Right ventricle myocardium superior (tissue), 1 donor: Measurements from ENCODE around the gene IFT52. TPM values are rescaled to one million over a fixed set of nuclear protein-coding genes. Genes with fewer than 3 reads are reported as not detected.
"Not testable (repeated sequence)": the region's sequence is repeated elsewhere in the genome, so short reads cannot be mapped to it uniquely, and the experiment has no call there.

Experiments used
- ATAC-seq: fragments of 200-7000 bp; cut with Tn5 transposase; one replicate; pipeline ENCODE4 v1.9.1; 2020; ENCODE audit warnings: mild to moderate bottlenecking; ENCODE audit not compliant: poor library complexity
- DNase-seq: peaks from one replicate; pipeline ENCODE4 v3.0.0-alpha.2; 2020
- intact Hi-C: fragments of 100-400 bp; cut with DNase I; formaldehyde crosslinking; loops from one replicate; pipeline ENCODE4 v1.11.2; 2022
- total RNA-seq: library from RNA; stranded (reverse); fragmentation: NEBNext Ultra II Directional; extraction: Animal tissue kit (Norgen Biotek cat#: 25700); gene quantifications from one replicate; pipeline ENCODE4 v1.2.1, GENCODE V29; 2021
- donor health status: DM: no; HTN: yes; CAD: no; lungs with severe emphysema.

The IFT52 gene
- total RNA-seq, 1 donor from 2014 or later = 5.5 TPM

DNA sequence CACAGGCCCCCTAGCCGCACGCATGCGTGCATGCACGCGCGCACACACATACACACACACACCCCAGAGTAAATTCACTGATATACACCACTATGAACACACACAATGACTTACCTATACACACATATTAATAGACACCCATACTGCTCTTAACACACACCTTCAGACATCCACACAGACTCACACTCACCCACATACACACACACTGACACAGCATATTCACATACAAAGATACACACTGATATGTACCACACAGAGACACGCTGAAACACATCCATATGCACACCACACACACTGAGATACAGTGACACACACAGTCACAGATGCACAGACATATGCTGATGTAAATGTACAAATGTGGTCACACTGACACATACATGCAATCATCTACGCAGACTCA is 26.3 kb upstream of the IFT52 start:
- DNase-seq (no peak), ATAC-seq (no peak)
- intact Hi-C loops = no loop called here

DNA sequence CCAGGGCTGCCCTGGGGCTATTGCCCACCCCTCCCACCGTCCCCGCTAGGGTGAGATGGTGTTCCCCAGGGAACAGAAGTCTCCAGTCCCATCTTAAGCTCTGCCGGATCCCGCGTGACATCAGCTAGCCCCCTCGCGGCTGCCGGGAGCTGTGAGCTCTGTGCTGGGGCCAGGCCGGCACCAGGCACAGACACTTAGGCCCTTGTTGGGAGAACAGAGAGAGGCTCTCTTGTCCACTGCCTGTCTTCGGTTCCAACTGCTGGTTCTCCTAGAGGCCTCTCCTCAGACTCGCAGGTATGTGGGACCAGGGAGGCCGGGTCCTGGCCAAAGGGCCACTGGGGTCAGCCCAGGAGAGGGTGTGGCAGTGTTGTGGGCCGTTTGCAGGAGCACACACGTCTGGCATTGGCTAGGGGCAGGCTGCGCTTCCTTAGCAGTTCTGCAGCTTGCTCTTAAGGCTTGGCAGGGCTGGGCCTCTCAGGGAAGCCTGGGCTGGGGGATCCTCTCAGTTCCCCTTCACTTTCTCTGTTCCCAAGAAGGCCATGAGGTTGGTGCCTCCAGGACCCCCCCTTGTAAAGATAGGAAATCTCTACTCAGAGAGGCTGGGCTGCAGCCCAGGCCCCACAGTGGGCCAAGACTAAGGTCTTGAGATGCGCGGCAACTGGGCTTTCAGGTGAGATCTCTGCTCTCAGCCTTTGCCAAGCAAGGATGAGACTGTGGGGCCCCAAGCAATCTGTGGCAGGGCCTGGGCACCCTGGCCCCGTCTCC is 25.6 kb upstream of the IFT52 start:
- DNase-seq (no peak), ATAC-seq (no peak)
- intact Hi-C loops = no loop called here

DNA sequence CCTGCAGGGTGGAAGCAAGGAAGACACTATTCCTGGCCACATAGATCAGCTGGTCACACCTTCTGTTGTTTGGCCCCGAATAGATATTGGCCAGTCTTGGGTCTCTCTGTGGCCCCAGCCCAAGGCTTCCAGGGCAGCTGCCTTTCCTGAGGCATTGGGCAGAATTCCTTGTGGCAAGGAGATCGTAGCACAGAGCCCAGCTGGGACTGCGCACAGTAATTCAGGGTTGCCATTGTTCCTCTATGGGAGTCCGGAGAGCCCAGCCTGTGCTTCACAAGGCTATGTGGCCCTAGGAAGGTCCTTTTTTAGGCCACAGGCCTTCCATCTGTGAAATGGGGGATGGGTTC is 25.0 kb upstream of the IFT52 start:
- ATAC-seq (no peak), DNase-seq (no peak)
- intact Hi-C loops = no loop called here

DNA sequence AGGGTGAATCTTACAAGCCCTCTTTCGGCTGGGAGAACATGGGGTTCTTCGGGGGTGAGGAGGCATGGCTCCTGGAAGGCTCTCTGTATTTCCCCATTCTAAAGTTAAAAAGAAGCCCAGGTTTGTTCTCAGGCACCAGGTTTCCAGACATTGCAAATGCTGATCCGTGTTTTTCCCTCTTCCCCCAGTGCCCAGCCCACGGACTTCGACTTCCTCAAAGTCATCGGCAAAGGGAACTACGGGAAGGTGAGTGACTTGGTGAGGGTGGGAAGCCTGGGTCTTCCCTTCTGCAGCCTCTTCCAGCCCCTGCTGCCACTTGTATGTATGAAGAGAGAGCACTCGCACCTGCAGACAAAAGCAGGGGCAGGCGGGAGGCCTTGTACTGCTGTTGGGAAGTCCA is 23.3 kb upstream of the IFT52 start:
- intact Hi-C loops = no loop called here
- no peak for DNase-seq
- ATAC-seq = no peak

DNA sequence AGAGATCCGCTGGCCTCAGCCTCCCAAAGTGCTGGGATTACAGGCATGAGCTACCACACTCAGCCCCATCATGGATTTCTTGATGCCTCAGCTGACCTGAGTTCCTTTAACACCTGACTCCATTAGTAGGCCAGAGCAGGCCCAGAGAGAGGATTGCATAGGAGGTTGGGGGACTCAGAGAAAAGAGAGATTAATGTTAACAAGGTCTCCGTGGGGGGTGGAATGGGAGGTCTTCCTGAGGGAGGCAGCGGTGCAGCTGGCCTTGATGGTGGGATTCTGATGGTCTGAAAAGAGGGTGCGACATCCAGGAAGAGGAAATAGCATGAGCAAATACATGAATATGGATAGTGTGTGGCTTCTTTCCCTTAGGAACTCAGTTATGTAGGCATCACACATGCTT is 22.0 kb upstream of the IFT52 start:
- DNase-seq = no peak
- ATAC-seq = no peak
- intact Hi-C loops = no loop called here

DNA sequence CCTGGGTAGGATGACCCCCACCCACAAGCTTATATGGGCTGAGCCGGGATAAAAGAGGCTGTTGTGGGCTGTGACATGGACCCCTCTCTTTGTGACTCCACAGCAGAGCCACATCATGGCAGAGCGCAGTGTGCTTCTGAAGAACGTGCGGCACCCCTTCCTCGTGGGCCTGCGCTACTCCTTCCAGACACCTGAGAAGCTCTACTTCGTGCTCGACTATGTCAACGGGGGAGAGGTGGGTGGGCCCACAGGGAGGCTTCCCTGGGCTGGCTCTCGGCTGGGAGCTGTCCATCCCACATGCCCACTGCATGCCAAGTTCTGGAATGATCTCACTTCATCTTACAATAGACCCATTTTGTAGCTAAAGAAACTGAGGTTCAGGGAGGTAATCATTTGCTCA is 21.5 kb upstream of the IFT52 start:
- intact Hi-C loops = no loop called here
- no peak for ATAC-seq
- no peak for DNase-seq

DNA sequence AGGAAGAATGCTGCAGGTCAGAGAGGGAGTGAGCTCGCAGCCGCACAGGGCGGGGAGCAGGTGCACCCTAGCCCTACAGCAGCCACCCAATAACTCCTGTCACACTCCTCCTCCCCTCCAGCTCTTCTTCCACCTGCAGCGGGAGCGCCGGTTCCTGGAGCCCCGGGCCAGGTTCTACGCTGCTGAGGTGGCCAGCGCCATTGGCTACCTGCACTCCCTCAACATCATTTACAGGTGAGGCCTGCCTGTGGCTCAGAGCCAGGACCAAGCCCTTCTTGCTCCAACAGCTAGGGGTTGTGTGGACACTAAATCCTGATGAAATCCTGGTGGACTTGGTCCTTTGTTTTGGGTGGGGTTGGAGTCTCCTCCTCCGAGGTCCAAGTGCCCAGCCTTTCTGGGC is 20.2 kb upstream of the IFT52 start:
- intact Hi-C loops = no loop called here
- no peak for DNase-seq
- no peak for ATAC-seq

DNA sequence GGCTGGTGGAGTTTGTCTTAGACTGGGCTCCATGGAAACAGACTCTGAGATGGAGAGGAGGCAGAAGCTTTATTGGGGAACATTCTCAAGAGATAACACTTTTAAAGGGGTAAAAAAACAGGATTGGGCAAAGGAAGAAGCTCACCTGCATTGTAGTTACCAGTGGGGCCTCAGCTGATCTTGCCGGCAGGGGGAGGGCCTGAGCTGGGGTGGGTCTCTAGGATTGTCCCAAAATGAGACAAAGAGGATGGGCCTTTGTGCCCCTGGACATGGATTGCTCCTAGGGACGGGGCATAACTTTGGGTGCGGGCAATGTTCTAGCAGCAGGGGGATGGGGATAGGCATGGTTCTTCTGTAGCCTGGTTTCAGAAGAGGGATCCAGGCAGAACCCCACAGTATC is 19.4 kb upstream of the IFT52 start:
- ATAC-seq (no peak), DNase-seq (no peak)
- intact Hi-C loops = no loop called here

DNA sequence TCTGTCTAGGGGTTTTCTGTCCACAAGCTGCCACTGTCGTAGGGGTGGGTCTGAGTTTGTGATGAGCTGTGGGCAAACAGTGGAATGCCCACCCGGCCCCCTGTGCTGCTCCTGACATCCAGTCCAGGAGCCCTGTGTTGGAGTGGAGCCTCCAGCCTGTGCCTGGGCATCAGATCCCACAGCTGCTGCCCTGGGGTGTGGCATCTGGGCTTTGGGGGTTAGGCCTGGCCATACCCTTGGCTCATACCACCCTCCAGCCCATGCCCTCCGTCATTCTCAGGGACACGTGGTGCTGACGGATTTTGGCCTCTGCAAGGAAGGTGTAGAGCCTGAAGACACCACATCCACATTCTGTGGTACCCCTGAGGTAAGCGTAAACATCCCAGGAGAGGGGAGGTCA is 19.0 kb upstream of the IFT52 start:
- intact Hi-C loops = no loop called here
- DNase-seq (no peak), ATAC-seq (no peak)

DNA sequence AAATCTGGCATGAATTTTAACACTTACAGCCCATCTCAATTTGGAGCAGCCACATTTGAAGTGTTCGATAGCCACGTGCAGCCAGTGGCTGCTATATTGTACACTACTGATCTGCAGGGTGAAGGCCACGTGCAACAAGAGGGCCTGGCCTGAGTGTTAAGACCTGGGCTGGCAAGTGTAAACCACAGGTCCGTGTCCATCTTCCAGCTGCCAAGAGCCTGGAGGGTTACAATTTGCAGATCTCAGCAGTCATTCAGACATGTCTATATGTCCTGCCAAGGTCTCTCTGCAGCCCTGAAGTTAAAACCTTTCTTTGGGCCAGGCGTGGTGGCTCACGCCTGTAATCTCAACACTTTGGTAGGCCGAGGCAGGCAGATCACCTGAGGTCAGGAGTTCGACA is 17.8 kb upstream of the IFT52 start:
- intact Hi-C loops = no loop called here
- DNase-seq (no peak), ATAC-seq (no peak)

DNA sequence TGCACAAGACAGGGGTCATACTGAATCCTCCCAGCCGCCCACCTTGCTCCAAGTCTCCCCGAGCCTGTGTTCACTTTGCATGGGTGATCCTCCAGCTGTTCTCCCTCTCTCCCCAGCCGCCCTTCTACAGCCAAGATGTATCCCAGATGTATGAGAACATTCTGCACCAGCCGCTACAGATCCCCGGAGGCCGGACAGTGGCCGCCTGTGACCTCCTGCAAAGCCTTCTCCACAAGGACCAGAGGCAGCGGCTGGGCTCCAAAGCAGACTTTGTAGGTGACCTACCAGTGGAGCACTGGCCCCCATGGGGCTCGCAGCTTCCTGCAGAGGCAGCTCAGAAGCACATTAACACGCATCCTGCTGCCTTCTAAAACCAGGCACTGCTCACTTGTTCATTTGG is 14.6 kb upstream of the IFT52 start:
- ATAC-seq (peak; percentile 39), DNase-seq (peak; percentile 57)
- intact Hi-C loops = no loop called here

DNA sequence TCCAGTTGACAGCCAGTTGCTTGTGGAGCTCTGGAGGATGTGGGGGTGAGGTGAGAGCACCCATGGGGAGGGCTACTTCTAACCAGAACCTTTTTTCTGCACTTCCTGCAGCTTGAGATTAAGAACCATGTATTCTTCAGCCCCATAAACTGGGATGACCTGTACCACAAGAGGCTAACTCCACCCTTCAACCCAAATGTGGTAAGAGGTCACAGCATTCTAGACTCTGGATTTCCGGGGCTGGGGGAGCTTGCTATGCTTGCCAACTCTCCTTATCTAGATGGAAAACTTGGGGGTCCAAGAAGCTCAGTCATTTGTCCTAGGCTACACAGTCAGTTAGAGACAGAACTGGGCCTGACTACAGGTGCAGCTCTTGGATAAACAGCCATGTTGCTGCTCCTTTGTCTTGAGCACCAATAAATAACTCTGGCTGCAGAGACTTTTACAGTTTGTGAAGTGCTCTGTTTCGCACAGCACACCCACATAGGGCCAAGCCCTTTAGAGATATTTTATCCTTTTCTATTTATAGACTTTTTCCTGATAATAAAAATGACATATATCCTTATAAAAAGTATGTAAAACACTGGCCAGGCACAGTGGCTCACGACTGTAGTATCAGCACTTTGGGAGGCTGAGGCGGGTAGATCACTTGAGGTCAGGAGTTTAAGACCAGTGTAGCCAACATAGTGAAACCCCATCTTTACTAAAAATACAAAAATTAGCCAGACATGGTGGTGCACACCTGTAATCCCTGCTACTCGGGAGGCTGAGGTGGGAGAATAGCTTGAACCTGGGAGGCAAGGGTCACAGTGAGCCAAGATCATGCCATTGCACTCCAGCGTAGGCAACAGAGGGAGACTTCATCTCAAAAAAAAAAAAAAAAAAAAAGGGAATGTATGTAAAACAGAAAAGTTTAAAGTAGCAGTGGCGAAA is 10.6 kb upstream of the IFT52 start:
- no peak for DNase-seq
- intact Hi-C loops = no loop called here
- no peak for ATAC-seq

DNA sequence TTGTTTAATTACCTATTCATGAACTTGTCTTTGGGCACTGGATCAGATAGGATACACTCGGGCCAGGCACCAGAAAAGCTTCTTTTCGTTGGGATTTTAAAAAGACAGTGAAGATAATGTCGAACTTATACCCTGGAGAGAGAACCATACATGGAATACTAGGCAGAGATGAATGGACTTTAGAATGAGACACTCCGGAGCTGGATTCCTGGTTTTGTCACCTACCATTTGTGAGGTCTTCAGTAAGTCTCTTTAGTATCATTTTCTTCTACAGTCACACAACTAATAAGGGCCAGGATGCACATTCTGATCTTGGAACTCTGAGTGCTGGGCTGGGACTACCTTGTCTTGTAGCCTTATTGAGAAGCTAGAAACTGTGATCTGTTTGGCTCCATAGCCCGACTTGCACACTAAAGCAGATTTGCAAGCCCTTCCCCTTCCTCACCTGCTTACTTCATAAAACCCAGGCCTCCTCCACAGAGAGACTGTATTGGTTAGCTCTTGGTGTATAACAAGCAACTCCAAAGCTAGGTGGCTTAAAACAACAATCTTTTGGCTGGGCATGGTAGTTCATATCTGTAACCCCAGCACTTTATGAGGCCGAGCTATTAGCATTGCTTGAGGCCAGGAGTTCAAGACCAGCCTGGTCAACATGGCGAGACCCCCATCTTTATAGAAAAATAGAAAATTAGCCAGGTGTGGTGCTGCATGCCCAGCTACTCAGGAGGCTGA is 7.4 kb upstream of the IFT52 start:
- ATAC-seq (no peak), DNase-seq (no peak)
- intact Hi-C loops = no loop called here

DNA sequence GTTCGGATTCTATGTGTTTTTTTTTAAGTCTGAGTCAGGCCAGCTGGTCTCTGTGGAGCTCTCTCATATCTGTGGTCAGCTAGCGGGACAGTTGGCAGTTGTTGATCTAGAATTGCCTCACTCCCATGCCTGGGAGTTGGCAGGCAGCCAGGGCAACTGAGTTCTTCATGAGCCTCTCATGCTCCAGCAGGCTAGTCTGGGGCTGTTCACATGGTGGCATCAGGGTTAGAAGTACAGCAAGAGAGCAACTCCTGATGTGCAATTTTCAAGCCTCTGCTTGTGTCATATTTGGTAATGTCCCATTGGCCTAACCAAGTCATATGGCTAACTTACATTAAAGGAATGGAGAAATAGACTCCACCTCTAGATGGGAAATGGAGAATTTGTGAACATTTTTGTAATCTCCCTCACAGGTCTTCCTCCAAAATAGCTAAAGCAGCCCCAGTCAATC is 6.7 kb upstream of the IFT52 start:
- ATAC-seq = peak; percentile 59
- intact Hi-C loops = no loop called here
- DNase-seq = peak; percentile 87

DNA sequence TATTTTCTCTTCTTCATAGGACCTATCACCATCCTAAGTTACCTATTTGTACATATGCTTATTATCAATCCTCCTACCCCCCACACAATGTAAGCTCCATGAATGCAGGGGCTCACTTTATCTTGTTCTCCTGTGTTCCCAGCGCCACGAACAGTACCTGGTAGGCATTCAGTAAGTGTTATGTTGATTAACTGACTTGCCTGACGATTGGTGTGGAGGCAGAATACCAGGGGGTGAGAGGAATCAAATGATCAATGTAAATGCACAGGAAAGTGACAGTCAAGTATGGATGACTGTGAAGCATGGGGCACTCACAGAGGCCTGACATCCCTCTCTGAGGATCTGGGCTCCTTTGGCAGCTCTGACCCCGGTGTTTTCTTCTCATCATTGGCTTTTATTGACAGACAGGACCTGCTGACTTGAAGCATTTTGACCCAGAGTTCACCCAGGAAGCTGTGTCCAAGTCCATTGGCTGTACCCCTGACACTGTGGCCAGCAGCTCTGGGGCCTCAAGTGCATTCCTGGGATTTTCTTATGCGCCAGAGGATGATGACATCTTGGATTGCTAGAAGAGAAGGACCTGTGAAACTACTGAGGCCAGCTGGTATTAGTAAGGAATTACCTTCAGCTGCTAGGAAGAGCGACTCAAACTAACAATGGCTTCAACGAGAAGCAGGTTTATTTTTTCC is 6.1 kb upstream of the IFT52 start:
- intact Hi-C loops = no loop called here
- no peak for ATAC-seq
- no peak for DNase-seq

DNA sequence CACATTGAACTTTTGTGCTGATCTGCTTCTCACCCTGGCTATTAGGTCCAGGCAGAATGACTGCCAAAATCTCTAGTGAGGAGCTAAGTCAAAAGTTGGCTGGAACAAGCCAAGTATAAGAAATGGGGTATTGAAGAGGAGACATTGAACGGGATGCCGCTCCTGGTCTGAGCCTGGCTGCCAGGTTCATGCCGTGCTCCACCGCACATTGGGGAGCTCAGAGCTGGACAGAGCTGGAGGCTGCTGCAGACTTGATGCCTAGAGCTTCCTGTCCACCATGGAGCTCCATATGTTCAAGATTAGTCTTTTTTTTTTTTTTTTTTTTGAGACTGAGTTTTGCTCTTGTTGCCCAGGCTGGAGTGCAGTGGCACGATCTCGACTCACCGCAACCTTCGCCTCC is 4.1 kb upstream of the IFT52 start:
- DNase-seq (no peak), ATAC-seq (no peak)
- intact Hi-C loops = no loop called here

DNA sequence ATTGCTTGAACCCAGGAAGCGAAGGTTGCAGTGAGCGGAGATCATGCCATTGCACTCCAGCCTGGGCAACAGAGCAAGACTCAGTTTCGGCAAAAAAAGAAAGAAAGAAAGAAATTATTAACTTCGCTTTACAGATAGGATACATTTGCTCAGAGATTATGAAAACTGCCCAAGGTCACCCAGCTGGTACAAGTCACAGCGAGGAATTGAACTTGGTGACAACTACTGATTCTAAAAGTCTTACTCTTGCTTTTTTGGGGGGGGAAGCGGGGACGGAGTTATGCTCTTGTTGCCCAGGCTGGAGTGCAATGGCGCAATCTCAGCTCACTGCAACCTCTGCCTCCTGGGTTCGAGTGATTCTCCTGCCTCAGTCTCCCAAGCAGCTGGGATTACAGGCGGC is 2.2 kb upstream of the IFT52 start:
- intact Hi-C loops, DNase-seq, ATAC-seq: not testable (repeated sequence)

DNA sequence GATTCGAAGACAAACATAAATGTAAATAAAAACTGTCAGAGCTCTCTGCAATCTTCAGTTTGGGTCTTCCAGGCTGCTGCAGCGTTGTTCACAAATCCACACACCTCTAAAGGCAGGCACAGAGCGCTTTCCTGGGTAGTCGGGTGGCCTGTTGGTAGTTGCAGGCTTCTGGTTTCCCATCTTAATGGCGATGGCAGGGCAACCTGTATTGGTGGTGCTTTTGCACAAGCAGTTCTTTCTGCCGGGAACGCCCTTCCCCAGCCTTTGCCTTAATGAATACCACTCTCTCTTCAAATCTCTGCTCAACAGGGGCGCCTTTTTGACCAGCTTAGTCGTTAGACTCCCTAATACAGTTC is 723 bp upstream of the IFT52 start:
- intact Hi-C loops = loop anchor here (10.0 kb wide), 1 partner anchor 135 kb away; the partner anchor contains the start of gene SRSF6
- DNase-seq = no peak

DNA sequence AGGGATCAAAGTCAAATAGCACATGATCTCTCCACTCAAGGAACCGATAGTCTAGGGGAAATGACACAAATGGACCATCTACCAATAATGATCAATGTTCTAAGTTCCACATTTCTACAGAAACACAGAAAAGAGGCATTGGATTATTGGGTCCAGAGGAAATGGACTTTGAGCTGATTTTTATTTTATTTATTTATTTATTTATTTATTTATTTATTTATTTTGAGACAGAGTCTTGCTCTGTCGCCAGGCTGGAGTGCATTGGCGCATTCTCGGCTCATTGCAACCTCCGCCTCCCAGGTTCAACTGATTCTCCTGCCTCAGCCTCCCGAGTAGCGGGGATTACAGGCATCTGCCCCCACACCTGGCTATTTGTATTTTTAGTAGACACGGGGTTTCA is 11.2 kb downstream of the IFT52 start:
- intact Hi-C loops, ATAC-seq, DNase-seq: not testable (repeated sequence)

More for the DNA sequence above, 723 bp upstream of the IFT52 start:
- peak; percentile 7 for ATAC-seq
